HCT116 (cell line): ENCODE results near the gene LRCH4. TPM values are rescaled to one million over a fixed set of nuclear protein-coding genes. Genes with fewer than 3 reads are reported as not detected.
"Not testable (repeated sequence)": the region's sequence is repeated elsewhere in the genome, so short reads cannot be mapped to it uniquely, and the experiment has no call there.

ENCODE experiments used
- ATAC-seq: fragments of 200-7000 bp; cut with Tn5 transposase; 2 replicates; pipeline ENCODE4 v1.9.1; 2020; ENCODE audit warnings: mild to moderate bottlenecking, moderate library complexity
- BruUV-seq: library from RNA; stranded (reverse); fragments of 400-500 nt; replicated peaks from 2 replicates; lab custom pipeline; 2021; lab: Mats Ljungman, UMichigan
- CTCF ChIA-PET: fragments of 300-600 bp; sonication (Branson Sonifier 250); formaldehyde crosslinking; loops from one replicate; lab custom pipeline; 2021; ENCODE audit warnings: antibody characterized with exemption; lab: Charles Lee
- POLR2A ChIA-PET: fragments of 300-600, 350-600 bp; sonication (Branson Sonifier 250); formaldehyde crosslinking; loops from one replicate; lab custom pipeline; 2021; ENCODE audit warnings: antibody characterized with exemption; lab: Charles Lee
- RAD21 ChIA-PET, 2 experiments: fragments of 300-600 bp; sonication (Branson Sonifier 250); formaldehyde crosslinking; loops; one replicate each; lab custom pipeline; 2023; ENCODE audit warnings: low total read pairs in 2 of 2; ENCODE audit not compliant: uncharacterized antibody in 2 of 2, unreplicated experiment in 2 of 2, low non-redundant PET in 1 of 2; lab: Charles Lee
- DNase-seq: peaks from one replicate; pipeline ENCODE4 v3.0.0-alpha.2; 2010; ENCODE audit warnings: low read depth, low spot score
- H2AFZ ChIP-seq: fragments of 200-600 bp; shearing (Covaris generic), sonication (generic); 2 replicates; pipeline ENCODE4 v1.6.1; 2017; ENCODE audit warnings: low read depth, mixed run types, mixed read lengths, antibody characterized with exemption, low read length; ENCODE audit not compliant: poor library complexity, severe bottlenecking
- H3K27ac ChIP-seq: 2 replicates; pipeline ENCODE4 v1.5.1; 2012; ENCODE audit warnings: low read depth, low read length
- H3K27me3 ChIP-seq: fragments of 200-600 bp; sonication (generic); 2 replicates; pipeline ENCODE4 v1.6.1; 2016; ENCODE audit warnings: mixed run types, low read length, mixed read lengths; ENCODE audit not compliant: insufficient read depth
- H3K36me3 ChIP-seq, 2 experiments: fragments of 200-500 bp in 1 of 2; fragments of 200-600 bp in 1 of 2; sonication (Bioruptor generic) in 1 of 2; sonication (generic) in 1 of 2; 2 replicates each; pipeline versions ENCODE4 v1.5.1 to v1.6.1; 2014 to 2016; ENCODE audit warnings: low read length in 2 of 2, inconsistent platforms in 1 of 2, mixed read lengths in 1 of 2, mixed run types in 1 of 2; ENCODE audit not compliant: insufficient read depth in 2 of 2, control insufficient read depth in 1 of 2
- H3K4me1 ChIP-seq, 2 experiments: fragments of 200-600 bp in 1 of 2; sonication (generic) in 1 of 2; 2 replicates each; pipeline versions ENCODE4 v1.5.1 to v1.6.1; 2012 to 2017; ENCODE audit warnings: low read length in 2 of 2, inconsistent platforms in 1 of 2, mild to moderate bottlenecking in 1 of 2, mixed read lengths in 1 of 2, mixed run types in 1 of 2, moderate library complexity in 1 of 2; ENCODE audit not compliant: insufficient read depth in 2 of 2, control insufficient read depth in 1 of 2
- H3K4me2 ChIP-seq: fragments of 200-600 bp; sonication (generic); 2 replicates; pipeline ENCODE4 v1.6.1; 2017; ENCODE audit warnings: mixed run types, low read length, mixed read lengths
- H3K4me3 ChIP-seq, 2 experiments: fragments of 200-600 bp in 1 of 2; sonication (generic) in 1 of 2; replicated peaks in 1 of 2; 2 replicates each; pipeline ENCODE4 v1.5.1; 2011 to 2016; ENCODE audit warnings: low read length in 2 of 2, control low read depth in 1 of 2, low read depth in 1 of 2, mild to moderate bottlenecking in 1 of 2, mixed read lengths in 1 of 2, mixed run types in 1 of 2
- H3K79me2 ChIP-seq: fragments of 200-600 bp; sonication (generic); 2 replicates; pipeline ENCODE4 v1.6.1; 2017; ENCODE audit warnings: mild to moderate bottlenecking, mixed run types, low read length, moderate library complexity, mixed read lengths; ENCODE audit not compliant: insufficient read depth
- H3K9ac ChIP-seq: fragments of 200-600 bp; sonication (generic); 2 replicates; pipeline ENCODE4 v1.6.1; 2016; ENCODE audit warnings: low read length, mixed read lengths
- H3K9me2 ChIP-seq: fragments of 200-600 bp; sonication (generic), shearing (Covaris generic); 2 replicates; pipeline ENCODE4 v1.6.1; 2017; ENCODE audit warnings: mixed run types, mild to moderate bottlenecking, moderate library complexity; ENCODE audit not compliant: insufficient read depth
- H3K9me3 ChIP-seq, 2 experiments: fragments of 200-500 bp in 1 of 2; fragments of 200-600 bp in 1 of 2; sonication (Bioruptor generic) in 1 of 2; sonication (generic) in 1 of 2; 2 replicates each; pipeline ENCODE4 v1.6.1; 2014 to 2017; ENCODE audit warnings: low read length in 2 of 2, mixed read lengths in 2 of 2, inconsistent platforms in 1 of 2, low read depth in 1 of 2, mild to moderate bottlenecking in 1 of 2, mixed run types in 1 of 2, moderate library complexity in 1 of 2; ENCODE audit not compliant: control insufficient read depth in 1 of 2, insufficient read depth in 1 of 2
- H4K20me1 ChIP-seq: fragments of 200-600 bp; sonication (generic), shearing (Covaris generic); 2 replicates; pipeline ENCODE4 v1.6.1; 2017; ENCODE audit warnings: mixed run types, mild to moderate bottlenecking, moderate library complexity; ENCODE audit not compliant: insufficient read depth
- FOSL1 ChIP-seq: IDR thresholded peaks from 2 replicates; pipeline ENCODE4 v1.6.1; 2012; ENCODE audit warnings: low read depth
- intact Hi-C: fragments of 100-400 bp; cut with micrococcal nuclease; formaldehyde crosslinking; loops from 2 replicates; pipeline ENCODE4 v1.10.0; 2022
- total RNA-seq: library from RNA; stranded (reverse); gene quantifications from one replicate; pipeline ENCODE4 v1.2.1, GENCODE V29; 2021; ENCODE audit not compliant: unreplicated experiment
- TF ChIP-seq, protein P1 (sequence below): IDR thresholded peaks from 2 replicates; pipeline ENCODE4 v1.6.1; 2012
- TF ChIP-seq, protein P2 (sequence below): IDR thresholded peaks from 2 replicates; pipeline ENCODE4 v1.6.1; 2012; ENCODE audit warnings: low read depth

LRCH4 gene
- total RNA-seq, 1 experiment from 2014 or later, result 47.9 TPM

DNA sequence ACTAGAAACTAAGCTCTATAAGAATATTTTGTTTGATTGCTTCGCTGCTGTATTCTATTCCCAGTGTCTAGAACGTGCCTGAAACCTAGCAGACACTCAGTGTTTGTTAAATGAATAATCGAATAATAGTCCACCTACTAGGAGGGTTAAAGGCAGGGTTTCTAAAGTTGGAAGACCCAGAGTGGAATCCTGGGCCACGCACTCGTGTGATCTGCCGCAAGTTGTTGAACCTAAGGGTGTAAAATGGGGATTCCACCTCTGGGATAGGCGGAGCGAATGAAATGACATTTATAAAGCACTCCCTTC lies 47.6 kb downstream of the LRCH4 start:
- ChIA-PET RAD21 (no interaction called here), POLR2A (interaction anchor here (1.0 to 1.5 kb wide), 3 partner anchors 11 to 109 kb away, joined by 3 to 8 read pairs (median 5); partner anchors contain the start of genes MEPCE and ZCWPW1), CTCF (interaction anchor here (1.2 kb wide), 1 partner anchor 48 kb away, joined by 3 read pairs; the partner anchor contains the start of gene FBXO24)
- Histone ChIP-seq H3K4me3 (peak overlapping the region; percentile 39 to 54), H3K9me3 (no peaks in the 10 kb centered on the region), H3K79me2 (peaks cover 6% of the 10 kb centered on the region; the same call in 1 of the 2 replicates), H3K27me3 (no peaks in the 10 kb centered on the region), H3K9ac (peak overlapping the region; percentile 54), H3K4me1 (peaks cover 12 to 20% of the 10 kb centered on the region in 2 experiments; a peak in 3 of 4 replicates), H3K9me2 (no peaks in the 10 kb centered on the region), H4K20me1 (no peaks in the 10 kb centered on the region), H3K36me3 (no peaks in the 10 kb centered on the region), H2AFZ (peak overlapping the region; percentile 97), H3K4me2 (peak overlapping the region; percentile 87), H3K27ac (peak overlapping the region; percentile 6; the same call in 1 of the 2 replicates)
- BruUV-seq, result TSS peak; percentile 99
- intact Hi-C loops, result no loop called here
- DNase-seq (no peak), ATAC-seq (peak; percentile 7)
- TF ChIP-seq, protein P1, sequence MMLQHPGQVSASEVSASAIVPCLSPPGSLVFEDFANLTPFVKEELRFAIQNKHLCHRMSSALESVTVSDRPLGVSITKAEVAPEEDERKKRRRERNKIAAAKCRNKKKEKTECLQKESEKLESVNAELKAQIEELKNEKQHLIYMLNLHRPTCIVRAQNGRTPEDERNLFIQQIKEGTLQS, result no peak
- TF ChIP-seq, protein P2, sequence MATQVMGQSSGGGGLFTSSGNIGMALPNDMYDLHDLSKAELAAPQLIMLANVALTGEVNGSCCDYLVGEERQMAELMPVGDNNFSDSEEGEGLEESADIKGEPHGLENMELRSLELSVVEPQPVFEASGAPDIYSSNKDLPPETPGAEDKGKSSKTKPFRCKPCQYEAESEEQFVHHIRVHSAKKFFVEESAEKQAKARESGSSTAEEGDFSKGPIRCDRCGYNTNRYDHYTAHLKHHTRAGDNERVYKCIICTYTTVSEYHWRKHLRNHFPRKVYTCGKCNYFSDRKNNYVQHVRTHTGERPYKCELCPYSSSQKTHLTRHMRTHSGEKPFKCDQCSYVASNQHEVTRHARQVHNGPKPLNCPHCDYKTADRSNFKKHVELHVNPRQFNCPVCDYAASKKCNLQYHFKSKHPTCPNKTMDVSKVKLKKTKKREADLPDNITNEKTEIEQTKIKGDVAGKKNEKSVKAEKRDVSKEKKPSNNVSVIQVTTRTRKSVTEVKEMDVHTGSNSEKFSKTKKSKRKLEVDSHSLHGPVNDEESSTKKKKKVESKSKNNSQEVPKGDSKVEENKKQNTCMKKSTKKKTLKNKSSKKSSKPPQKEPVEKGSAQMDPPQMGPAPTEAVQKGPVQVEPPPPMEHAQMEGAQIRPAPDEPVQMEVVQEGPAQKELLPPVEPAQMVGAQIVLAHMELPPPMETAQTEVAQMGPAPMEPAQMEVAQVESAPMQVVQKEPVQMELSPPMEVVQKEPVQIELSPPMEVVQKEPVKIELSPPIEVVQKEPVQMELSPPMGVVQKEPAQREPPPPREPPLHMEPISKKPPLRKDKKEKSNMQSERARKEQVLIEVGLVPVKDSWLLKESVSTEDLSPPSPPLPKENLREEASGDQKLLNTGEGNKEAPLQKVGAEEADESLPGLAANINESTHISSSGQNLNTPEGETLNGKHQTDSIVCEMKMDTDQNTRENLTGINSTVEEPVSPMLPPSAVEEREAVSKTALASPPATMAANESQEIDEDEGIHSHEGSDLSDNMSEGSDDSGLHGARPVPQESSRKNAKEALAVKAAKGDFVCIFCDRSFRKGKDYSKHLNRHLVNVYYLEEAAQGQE, result no peak
- no peak for TF ChIP-seq FOSL1

- DNase-seq, H3K9me3 ChIP-seq, H4K20me1 ChIP-seq, H3K27me3 ChIP-seq, CTCF ChIA-PET, H3K27ac ChIP-seq, H3K9ac ChIP-seq, ATAC-seq, POLR2A ChIA-PET, intact Hi-C loops, RAD21 ChIA-PET, H3K79me2 ChIP-seq, BruUV-seq, H2AFZ ChIP-seq, H3K9me2 ChIP-seq, H3K4me2 ChIP-seq, H3K4me3 ChIP-seq, H3K36me3 ChIP-seq: not testable (repeated sequence)
- peaks cover 11 to 18% of the 10 kb centered on the region in 2 experiments; a peak in 3 of 4 replicates for H3K4me1 ChIP-seq
Observed at GRCh38 chr7:100536695-100537094, 49.2 kb downstream of the LRCH4 start.

DNA sequence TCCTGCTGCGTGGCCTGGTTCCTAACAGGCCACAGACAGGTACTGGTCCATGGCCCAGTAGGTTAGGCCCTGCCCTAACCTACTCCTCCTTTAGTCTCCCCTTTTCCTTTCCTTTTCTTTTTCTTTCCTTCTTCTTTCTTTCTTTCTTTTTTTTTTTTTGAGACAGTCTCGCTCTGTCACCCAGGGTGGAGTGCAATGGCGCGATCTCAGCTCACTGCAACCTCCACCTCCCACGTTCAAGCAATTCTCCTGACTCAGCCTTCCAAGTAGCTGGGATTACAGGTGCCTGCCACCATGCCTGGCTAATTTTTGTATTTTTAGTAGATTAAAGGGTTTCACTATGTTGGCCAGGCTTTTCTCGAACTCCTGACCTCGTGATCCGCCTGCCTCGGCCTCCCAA lies 49.9 kb downstream of the LRCH4 start:
- intact Hi-C loops, H3K9ac ChIP-seq, ATAC-seq, H3K27ac ChIP-seq, H2AFZ ChIP-seq, H3K4me3 ChIP-seq, CTCF ChIA-PET, H3K9me2 ChIP-seq, DNase-seq, H3K79me2 ChIP-seq, H3K4me2 ChIP-seq, H3K9me3 ChIP-seq, H3K36me3 ChIP-seq, H3K27me3 ChIP-seq, H4K20me1 ChIP-seq, BruUV-seq, RAD21 ChIA-PET: not testable (repeated sequence)
- H3K4me1 ChIP-seq, result peaks cover 11 to 18% of the 10 kb centered on the region in 2 experiments; a peak in 3 of 4 replicates
- POLR2A ChIA-PET, result interaction anchor here (1.1 kb wide), 1 partner anchor 50 kb away, joined by 3 read pairs; the partner anchor contains the start of genes FBXO24 and LRCH4
